GM12878 (cell line): Measurements from ENCODE around the gene SLC19A2.

Experiments
- EP300 ChIP-seq, 2 experiments: fragments of 150-350 bp in 1 of 2; IDR thresholded peaks; 2 replicates each; pipeline ENCODE4 v1.6.1; 2011 to 2012; ENCODE audit warnings: low read depth in 2 of 2, low read length in 2 of 2, borderline replicate concordance in 1 of 2, improper control_type of control experiment in 1 of 2, inconsistent platforms in 1 of 2; ENCODE audit not compliant: control insufficient read depth in 1 of 2
- FOXK2 ChIP-seq: fragments of 450-650 bp; IDR thresholded peaks from 2 replicates; pipeline ENCODE4 v1.6.1; 2017; ENCODE audit warnings: mild to moderate bottlenecking, moderate library complexity
- NFIC ChIP-seq: IDR thresholded peaks from 2 replicates; pipeline ENCODE4 v1.6.1; 2012; ENCODE audit warnings: low read depth, mild to moderate bottlenecking, inconsistent platforms, low read length, moderate library complexity
- NRF1 ChIP-seq: conservative IDR thresholded peaks from 2 replicates; pipeline ENCODE4 v1.6.1; 2011; ENCODE audit warnings: mild to moderate bottlenecking, low read depth, low read length, improper control_type of control experiment
- POLR2AphosphoS5 ChIP-seq: IDR thresholded peaks from 2 replicates; pipeline ENCODE4 v1.6.1; 2011; ENCODE audit warnings: mild to moderate bottlenecking, low read length, inconsistent platforms
- RFX5 ChIP-seq: IDR thresholded peaks from 2 replicates; pipeline ENCODE4 v1.6.1; 2011; ENCODE audit warnings: low read depth, low read length, improper control_type of control experiment
- SIN3A ChIP-seq: IDR thresholded peaks from 2 replicates; pipeline ENCODE4 v1.6.1; 2012; ENCODE audit warnings: low read depth, low read length, improper control_type of control experiment
- TAF1 ChIP-seq: IDR thresholded peaks from 2 replicates; pipeline ENCODE4 v1.6.1; 2011; ENCODE audit warnings: mild to moderate bottlenecking, low read depth, low read length, borderline replicate concordance
- TF ChIP-seq, protein P1 (sequence below): IDR thresholded peaks from 2 replicates; pipeline ENCODE4 v1.6.1; 2012; ENCODE audit warnings: low read depth, low read length, improper control_type of control experiment
- TF ChIP-seq, protein P2 (sequence below): IDR thresholded peaks from 2 replicates; pipeline ENCODE4 v1.6.1; 2012; ENCODE audit warnings: mild to moderate bottlenecking, low read depth, low read length
- TF ChIP-seq, protein P3 (sequence below), 3 experiments: IDR thresholded peaks in 2 of 3; conservative IDR thresholded peaks in 1 of 3; 2 replicates each; pipeline ENCODE4 v1.5.1; 2011; ENCODE audit warnings: low read depth in 3 of 3, low read length in 3 of 3, mild to moderate bottlenecking in 3 of 3, control low read depth in 2 of 3, moderate library complexity in 2 of 3, inconsistent platforms in 1 of 3, mixed read lengths in 1 of 3; ENCODE audit not compliant: control insufficient read depth in 2 of 3, insufficient read depth in 1 of 3; ENCODE audit errors: extremely low read depth in 1 of 3
- TF ChIP-seq, protein P4 (sequence below): IDR thresholded peaks from 2 replicates; pipeline ENCODE4 v1.6.1; 2011; ENCODE audit warnings: low read depth, low read length, improper control_type of control experiment, borderline replicate concordance

- TF ChIP-seq TAF1 (no peak), FOXK2 (no peak), SIN3A (no peak), NFIC (no peak), POLR2AphosphoS5 (no peak), RFX5 (no peak), NRF1 (no peak), EP300 (IDR thresholded peaks at IDR 0.05; ENCODE audit: borderline replicate concordance in 1 of 2, control insufficient read depth in 1 of 2, low read depth in 2 of 2, low read length in 2 of 2) (no peak)
- TF ChIP-seq, protein P1, sequence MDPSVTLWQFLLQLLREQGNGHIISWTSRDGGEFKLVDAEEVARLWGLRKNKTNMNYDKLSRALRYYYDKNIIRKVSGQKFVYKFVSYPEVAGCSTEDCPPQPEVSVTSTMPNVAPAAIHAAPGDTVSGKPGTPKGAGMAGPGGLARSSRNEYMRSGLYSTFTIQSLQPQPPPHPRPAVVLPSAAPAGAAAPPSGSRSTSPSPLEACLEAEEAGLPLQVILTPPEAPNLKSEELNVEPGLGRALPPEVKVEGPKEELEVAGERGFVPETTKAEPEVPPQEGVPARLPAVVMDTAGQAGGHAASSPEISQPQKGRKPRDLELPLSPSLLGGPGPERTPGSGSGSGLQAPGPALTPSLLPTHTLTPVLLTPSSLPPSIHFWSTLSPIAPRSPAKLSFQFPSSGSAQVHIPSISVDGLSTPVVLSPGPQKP, result no peak
- TF ChIP-seq, protein P2, sequence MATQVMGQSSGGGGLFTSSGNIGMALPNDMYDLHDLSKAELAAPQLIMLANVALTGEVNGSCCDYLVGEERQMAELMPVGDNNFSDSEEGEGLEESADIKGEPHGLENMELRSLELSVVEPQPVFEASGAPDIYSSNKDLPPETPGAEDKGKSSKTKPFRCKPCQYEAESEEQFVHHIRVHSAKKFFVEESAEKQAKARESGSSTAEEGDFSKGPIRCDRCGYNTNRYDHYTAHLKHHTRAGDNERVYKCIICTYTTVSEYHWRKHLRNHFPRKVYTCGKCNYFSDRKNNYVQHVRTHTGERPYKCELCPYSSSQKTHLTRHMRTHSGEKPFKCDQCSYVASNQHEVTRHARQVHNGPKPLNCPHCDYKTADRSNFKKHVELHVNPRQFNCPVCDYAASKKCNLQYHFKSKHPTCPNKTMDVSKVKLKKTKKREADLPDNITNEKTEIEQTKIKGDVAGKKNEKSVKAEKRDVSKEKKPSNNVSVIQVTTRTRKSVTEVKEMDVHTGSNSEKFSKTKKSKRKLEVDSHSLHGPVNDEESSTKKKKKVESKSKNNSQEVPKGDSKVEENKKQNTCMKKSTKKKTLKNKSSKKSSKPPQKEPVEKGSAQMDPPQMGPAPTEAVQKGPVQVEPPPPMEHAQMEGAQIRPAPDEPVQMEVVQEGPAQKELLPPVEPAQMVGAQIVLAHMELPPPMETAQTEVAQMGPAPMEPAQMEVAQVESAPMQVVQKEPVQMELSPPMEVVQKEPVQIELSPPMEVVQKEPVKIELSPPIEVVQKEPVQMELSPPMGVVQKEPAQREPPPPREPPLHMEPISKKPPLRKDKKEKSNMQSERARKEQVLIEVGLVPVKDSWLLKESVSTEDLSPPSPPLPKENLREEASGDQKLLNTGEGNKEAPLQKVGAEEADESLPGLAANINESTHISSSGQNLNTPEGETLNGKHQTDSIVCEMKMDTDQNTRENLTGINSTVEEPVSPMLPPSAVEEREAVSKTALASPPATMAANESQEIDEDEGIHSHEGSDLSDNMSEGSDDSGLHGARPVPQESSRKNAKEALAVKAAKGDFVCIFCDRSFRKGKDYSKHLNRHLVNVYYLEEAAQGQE, result no peak
- TF ChIP-seq, protein P3, sequence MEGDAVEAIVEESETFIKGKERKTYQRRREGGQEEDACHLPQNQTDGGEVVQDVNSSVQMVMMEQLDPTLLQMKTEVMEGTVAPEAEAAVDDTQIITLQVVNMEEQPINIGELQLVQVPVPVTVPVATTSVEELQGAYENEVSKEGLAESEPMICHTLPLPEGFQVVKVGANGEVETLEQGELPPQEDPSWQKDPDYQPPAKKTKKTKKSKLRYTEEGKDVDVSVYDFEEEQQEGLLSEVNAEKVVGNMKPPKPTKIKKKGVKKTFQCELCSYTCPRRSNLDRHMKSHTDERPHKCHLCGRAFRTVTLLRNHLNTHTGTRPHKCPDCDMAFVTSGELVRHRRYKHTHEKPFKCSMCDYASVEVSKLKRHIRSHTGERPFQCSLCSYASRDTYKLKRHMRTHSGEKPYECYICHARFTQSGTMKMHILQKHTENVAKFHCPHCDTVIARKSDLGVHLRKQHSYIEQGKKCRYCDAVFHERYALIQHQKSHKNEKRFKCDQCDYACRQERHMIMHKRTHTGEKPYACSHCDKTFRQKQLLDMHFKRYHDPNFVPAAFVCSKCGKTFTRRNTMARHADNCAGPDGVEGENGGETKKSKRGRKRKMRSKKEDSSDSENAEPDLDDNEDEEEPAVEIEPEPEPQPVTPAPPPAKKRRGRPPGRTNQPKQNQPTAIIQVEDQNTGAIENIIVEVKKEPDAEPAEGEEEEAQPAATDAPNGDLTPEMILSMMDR (IDR thresholded peaks at IDR 0.05 in 2 of 3, conservative IDR thresholded peaks at IDR 0.05 in 1 of 3; ENCODE audit: control insufficient read depth in 2 of 3, extremely low read depth in 1 of 3, insufficient read depth in 1 of 3, low read depth in 3 of 3, low read length in 3 of 3), result no peak
- TF ChIP-seq, protein P4, sequence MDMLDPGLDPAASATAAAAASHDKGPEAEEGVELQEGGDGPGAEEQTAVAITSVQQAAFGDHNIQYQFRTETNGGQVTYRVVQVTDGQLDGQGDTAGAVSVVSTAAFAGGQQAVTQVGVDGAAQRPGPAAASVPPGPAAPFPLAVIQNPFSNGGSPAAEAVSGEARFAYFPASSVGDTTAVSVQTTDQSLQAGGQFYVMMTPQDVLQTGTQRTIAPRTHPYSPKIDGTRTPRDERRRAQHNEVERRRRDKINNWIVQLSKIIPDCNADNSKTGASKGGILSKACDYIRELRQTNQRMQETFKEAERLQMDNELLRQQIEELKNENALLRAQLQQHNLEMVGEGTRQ, result no peak
These were observed 28.3 kb downstream of the SLC19A2 start for GRCh38 chr1:169457443-169457842.
